H1 (cell line): ENCODE measurements around the gene PRKN. TPM values are rescaled to one million over a fixed set of nuclear protein-coding genes. Genes with fewer than 3 reads are reported as not detected.

Source experiments
- SIN3A ChIP-seq, 2 experiments: IDR thresholded peaks in 1 of 2; conservative IDR thresholded peaks in 1 of 2; 2 replicates each; pipeline ENCODE4 v1.6.1; 2011 to 2012; ENCODE audit warnings: low read length in 2 of 2, improper control_type of control experiment in 1 of 2, low read depth in 1 of 2, mild to moderate bottlenecking in 1 of 2
- SP1 ChIP-seq: IDR thresholded peaks from 2 replicates; pipeline ENCODE4 v1.6.1; 2011; ENCODE audit warnings: low read depth, low read length
- polyA plus RNA-seq, 7 experiments: library from polyadenylated mRNA; depleted of rRNA in 3 of 7; stranded (reverse) in 5 of 7; unstranded in 2 of 7; fragments of >200 nt in 5 of 7; fragments of 200-250 nt in 2 of 7; gene quantifications; 1 replicate in 5 of 7; 2 replicates in 1 of 7; 4 replicates in 1 of 7; pipeline versions ENCODE4 v1.2.1 to v1.2.3, GENCODE V29; 2011 to 2013; ENCODE audit warnings: missing spikeins in 2 of 7, mixed read lengths in 2 of 7
- total RNA-seq: library from RNA; stranded (reverse); fragmentation: NEBNext Ultra II Directional; extraction: Animal tissue kit (Norgen Biotek cat#: 25700); gene quantifications from 2 replicates; pipeline ENCODE4 v1.2.1, GENCODE V29; 2021

Gene PRKN
- total and polyA plus RNA-seq, 2 of the 8 experiments (the other 6 are each of a cell fraction or from before 2014, with no cell fraction given) = 0.13 to 0.29 TPM

DNA sequence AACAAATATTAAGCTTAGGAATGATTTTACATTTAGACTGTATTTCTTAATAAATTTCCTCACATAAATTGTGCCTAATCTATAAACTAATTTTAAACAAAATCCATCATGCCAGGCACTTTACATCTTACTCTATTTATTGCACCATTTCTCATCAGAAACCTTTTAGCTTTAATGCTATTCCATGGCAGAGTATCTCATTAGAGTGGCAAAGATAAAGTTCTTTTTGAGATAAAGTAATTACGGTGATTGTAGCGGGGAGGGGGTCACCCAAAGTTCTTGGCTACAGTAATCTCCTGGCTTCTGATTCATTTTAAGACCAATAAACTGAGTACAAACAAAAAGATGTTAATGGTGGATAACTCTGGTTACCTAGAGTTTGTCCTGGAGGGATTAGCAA lies 532.1 kb downstream of the PRKN start (continued):
- TF ChIP-seq SP1 = no peak
- no peak for TF ChIP-seq SIN3A (conservative IDR thresholded peaks at IDR 0.05 in 1 of 2, IDR thresholded peaks at IDR 0.05 in 1 of 2; ENCODE audit: low read depth in 1 of 2, low read length in 2 of 2)
